GM18502 (cell line): ENCODE results near the gene RANGRF.

Source experiments
- ATAC-seq: cut with Tn5 transposase; IDR thresholded peaks from one replicate; pipeline ENCODE4 v1.9.1; 2021; ENCODE audit warnings: mild to moderate bottlenecking; ENCODE audit not compliant: unreplicated experiment, poor library complexity

RANGRF gene

GRCh38 chr17:8312726-8313600, 24.5 kb downstream of the RANGRF start:
- ATAC-seq, result no peak

DNA sequence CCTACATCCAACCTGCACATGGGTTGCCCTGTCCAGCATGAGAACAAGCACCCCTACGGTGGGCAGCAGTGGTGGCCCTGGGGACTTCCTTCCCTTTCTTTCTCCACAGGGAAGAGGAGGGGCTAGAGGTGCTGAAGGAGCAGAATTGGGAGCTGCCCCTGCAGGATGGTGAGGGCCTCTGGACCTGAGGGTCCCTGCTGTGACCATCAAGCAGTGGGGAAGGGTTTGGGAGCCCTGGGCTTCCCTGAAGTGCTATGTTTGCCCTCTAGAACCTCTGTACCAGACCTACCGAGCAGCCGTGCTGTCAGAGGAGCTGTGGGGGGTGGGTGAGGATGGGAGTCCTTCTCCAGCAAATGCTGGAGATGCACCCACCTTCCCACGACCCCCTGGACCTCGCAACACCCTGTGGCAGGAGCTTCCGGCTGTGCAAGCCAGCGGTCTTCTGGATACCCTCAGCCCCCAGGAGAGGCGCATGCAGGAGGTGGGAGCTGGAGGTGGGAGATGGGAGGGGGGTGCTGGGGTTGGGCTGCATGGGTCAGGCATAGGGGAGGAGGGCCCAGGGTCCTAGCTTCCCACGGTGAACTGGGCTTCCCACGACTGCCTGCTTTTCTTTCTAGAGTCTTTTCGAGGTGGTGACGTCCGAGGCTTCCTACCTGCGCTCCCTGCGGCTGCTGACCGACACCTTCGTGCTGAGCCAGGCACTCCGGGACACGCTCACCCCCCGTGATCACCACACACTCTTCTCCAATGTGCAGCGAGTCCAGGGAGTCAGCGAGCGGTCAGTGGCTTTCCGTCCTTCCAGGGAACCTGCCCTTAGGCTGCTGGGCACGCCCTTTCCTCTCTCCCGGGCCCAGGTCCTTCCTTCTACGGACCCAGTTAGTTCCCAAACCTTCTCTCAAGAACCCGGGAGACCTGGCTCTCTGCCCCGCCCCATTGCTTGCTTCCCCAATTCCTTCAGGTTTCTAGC, 26.6 kb downstream of the RANGRF start:
- no peak for ATAC-seq

DNA sequence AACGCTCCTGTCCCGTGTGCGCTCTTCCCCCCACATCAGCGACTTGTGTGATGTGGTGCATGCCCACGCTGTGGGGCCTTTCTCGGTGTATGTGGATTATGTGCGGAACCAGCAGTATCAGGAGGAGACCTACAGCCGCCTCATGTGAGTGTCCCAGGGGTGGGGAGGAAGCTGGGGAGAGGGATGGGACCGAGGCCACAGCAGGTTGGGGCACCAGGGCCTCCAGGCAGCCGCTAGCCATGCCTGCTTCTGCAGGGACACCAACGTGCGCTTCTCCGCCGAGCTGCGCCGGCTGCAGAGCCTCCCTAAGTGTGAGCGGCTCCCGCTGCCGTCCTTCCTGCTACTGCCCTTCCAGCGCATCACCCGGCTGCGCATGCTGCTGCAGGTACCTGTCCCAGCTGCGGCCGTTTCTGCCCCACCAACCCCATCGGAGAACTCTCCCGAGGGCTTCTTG, 27.3 kb downstream of the RANGRF start:
- no peak for ATAC-seq

DNA sequence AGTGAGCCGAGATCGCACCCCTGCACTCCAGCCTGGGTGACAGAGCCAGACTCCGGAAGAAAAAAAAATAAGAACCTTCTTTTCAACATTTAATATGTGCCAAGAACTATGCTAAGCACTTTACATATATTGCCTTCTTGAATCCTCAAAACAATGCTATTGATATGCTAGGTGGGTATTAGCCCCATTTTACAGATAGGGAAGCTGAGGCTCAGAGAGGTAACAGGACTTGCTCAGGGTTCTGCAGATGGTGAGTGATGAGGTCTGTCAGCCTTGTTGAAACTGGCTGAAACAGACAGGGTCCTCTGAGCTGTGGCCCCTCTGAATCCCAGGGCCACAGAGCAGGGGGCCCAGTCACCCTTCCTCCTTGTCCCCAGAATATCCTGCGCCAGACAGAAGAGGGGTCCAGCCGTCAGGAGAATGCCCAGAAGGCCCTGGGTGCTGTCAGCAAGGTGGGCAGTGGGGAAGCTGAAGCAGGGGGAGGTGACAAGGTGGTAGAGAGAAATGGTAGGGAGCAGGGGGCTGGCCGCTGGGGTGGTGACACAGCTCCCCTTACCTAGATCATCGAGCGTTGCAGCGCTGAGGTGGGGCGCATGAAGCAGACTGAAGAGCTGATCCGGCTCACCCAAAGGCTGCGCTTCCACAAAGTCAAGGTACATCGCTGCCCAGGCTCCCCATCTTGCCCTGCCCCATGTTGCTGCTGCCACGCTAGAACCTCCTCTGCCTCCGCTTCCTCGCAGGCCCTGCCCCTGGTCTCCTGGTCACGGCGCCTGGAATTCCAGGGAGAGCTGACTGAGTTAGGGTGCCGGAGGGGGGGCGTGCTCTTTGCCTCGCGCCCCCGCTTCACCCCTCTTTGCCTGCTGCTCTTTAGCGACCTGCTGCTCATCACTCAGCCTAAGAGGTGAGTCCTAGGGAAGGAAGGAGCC, 29.8 kb downstream of the RANGRF start:
- no peak for ATAC-seq

GRCh38 chr17:8320262-8320661, 31.8 kb downstream of the RANGRF start:
- no peak for ATAC-seq

DNA sequence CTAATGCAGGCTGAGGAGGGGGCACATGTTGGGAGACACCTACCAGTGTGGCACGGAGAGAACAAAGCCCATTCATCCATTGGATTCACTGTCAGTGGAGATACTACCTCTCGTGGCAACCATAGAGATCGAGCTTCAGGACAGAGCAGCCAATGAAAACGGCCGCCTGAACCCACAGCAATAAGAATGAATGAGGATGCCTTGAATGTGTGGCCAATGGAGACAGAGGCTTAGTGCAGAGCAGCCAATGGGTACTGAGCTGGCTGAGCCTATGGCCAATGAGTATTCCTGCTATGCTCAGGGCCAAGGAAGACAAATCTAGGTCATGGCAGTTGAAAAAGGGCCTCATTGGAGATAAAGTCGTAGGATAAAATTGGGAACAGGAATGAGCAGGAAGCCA, 32.5 kb downstream of the RANGRF start:
- ATAC-seq, result no peak

- no peak for ATAC-seq
Observed at GRCh38 chr17:8322061-8322460, 33.6 kb downstream of the RANGRF start.

DNA sequence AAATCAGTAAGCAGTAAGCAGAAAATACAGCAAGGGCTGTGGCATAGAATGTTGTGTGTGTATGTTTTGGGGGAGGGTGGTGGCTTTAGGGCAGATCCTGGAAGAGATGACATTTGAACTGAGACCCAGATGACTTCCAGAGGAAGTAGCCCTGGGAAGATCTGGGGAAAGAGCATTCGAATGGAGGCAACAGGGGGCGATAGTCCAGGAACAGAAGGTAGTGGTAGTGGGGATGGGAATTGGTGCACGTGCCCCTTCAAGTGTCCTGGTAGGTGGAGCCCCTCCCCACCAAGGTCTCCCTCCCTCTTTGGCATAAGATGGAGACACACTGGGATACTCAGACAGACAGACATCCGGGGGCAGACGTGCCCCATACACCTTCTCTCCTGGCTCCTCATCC, 35.7 kb downstream of the RANGRF start:
- ATAC-seq, result no peak

DNA sequence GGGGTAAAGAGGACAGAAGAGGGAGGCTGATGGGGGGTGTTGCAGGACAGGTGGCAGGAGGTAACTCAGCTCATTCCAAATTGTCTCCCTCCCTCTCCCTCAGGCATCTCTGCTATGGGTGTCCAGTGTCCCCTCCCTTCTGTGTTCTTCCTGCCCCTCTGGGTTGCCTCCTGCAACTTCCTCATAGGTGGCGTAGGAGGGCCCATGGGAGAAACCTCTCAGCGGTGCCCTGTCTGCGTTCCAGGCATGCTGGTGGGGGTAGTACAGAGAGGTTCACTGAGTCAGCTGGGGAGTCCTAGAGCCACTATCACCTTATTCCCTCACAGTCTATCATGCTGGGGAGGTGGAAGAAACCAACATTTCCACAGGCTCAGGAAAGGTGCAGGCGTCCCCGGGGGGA, 36.5 kb downstream of the RANGRF start:
- ATAC-seq, result no peak

DNA sequence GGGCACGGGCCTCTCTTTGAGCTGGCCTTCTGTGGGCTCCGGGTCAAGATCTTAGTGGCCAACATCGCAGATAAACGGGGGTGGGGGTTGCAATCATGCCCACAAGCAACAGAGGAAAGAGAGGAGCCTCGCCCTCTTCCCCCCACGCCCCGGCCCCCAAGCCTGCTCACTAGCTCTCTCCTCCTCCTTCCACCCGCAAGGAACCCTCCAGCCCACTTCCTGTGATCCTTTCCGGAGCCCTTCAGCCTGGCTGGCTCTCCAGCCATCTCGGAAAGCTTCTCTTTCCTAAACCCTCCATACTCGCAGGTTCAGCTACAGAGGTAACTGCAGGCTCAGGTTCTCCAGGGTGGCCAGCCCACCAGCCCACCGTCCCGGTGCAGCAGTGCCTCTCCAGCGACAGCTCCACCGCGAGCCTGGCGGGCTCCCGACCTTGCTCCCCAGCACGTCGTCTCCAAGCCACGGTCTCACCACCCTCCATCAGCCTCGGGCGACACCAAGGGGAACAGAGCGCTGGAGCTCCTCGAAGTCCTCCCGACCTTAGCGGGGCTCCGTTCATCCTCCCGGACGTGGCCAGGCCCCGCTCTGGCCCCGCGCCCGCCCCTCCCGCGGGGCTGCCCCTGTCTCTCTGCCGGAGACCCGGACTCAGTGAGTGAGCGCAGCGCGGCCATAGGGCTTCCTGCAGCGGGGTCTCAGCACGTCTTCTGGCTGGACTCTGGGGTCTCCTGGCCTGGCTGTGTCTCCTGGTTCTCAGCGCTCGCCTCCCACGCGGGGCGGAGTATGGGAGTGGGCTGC, 38.2 kb downstream of the RANGRF start:
- ATAC-seq, result no peak

DNA sequence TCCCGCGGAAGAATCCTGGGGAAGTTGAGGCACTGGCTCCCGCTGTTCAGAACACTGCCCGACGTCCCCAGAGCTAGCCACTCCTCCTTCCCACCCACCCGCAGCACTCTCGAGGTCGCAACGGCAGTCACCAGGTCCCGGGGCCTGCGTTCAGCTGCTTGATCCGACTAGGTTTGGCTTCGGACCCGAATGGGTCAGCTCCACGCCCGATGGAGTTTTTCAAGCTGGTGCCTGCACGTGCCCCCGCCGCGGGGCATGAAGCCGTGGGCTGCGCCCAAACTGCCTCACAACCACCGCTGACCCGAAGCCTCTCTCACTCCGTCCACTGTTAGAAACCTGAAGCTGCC, 38.8 kb downstream of the RANGRF start:
- ATAC-seq, result no peak

- no peak for ATAC-seq
Observed at GRCh38 chr17:8332128-8332527, 43.7 kb downstream of the RANGRF start.

- no peak for ATAC-seq
Observed at GRCh38 chr17:8332688-8333087, 44.2 kb downstream of the RANGRF start.

DNA sequence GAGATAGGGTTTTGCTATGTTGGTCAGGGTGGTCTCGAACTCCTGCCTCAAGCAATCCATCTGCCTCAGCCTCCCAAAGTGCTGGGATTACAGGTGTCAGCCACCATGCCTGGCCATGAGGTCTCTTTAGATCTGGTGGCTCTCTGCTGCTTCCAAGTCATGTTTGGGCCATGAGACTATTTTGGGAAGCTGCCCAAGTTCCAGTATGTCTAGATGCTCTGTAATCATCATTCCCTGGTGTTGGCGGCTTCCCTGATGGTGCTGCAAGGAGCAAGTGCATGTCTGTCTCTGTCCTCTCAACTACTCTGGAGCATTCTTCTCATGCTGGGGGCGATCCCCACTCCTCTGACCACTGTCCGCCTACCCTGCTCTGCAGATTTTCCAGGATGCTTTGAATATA, 44.8 kb downstream of the RANGRF start:
- no peak for ATAC-seq

GRCh38 chr17:8337802-8338752, 49.6 kb downstream of the RANGRF start:
- ATAC-seq, result no peak

DNA sequence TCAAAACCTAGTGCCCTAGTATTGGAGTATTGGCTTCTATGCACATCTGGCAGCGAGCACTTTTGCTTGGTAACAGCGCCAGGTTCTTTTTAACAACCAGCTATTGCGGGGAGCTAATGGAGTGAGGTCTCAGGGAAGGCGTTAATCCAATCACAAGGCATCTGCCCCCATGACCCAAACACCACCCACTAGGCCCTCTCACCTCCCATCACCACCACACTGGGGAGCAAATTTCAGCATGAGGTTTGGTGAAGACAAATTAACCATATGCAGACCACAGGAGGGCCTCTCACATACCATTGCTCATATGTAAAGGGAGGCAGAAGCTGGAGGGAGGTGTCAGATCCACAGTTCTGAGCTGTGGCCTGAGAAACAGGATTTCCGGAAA, 50.3 kb downstream of the RANGRF start:
- no peak for ATAC-seq

GRCh38 chr17:8339540-8339939, 51.1 kb downstream of the RANGRF start, which contains the start of gene ODF4:
Gene ODF4 (plus strand): TSS chr17:8339840. CDS start chr17:8340052, 212 bp downstream.
- ATAC-seq, result no peak
